ENCODE data around the gene PLA2G4E. TPM values are rescaled to one million over a fixed set of nuclear protein-coding genes. Genes with fewer than 3 reads are reported as not detected.

Gene PLA2G4E
- total and polyA plus RNA-seq, 9 of the 15 experiments (the other 6 are each of a cell fraction or from before 2014, with no cell fraction given) = 0.03 TPM; not detected in 8

DNA sequence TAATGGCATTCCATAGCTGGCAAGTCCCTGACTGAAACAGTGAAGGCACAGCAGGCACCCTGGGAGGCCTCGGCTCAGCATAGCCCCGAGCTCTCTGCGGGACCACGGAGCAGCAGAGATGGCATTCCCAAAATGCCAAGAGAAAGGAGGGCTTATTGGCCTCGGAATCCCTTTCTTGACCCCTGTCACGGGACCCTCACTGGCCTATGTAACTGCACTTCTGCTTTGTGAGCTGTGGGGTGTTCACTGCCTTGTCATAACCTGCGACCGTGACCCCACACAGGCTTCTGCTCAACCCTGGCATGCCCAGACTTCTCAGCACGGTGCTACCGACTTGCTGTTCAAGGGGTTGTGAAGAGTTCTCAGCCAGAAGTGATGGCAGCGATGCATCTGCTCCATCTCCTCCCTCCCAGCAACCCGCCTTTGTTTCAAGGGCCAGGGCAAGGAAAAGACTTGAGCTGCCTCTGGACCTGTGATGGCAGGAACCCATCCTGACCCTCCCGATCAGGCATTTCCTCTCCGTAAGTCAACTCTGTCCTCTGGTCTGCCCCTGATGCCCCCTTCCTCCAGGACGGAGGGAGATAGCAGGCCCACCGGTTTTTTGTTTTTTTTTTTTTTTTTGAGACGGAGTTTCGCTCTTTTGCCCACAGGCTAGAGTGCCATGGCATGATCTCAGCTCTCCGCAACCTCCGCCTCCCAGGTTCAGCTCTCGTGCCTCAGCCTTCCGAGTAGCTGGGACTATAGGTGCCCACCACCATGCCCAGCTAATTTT lies 79.0 kb downstream of the PLA2G4E start (continued):
- TF ChIP-seq CAMTA2 (CRISPR knock-in tag; conservative IDR thresholded peaks at IDR 0.05) = no peak
- TF ChIP-seq KLF1 (tag; IDR thresholded peaks at IDR 0.05) = no peak

DNA sequence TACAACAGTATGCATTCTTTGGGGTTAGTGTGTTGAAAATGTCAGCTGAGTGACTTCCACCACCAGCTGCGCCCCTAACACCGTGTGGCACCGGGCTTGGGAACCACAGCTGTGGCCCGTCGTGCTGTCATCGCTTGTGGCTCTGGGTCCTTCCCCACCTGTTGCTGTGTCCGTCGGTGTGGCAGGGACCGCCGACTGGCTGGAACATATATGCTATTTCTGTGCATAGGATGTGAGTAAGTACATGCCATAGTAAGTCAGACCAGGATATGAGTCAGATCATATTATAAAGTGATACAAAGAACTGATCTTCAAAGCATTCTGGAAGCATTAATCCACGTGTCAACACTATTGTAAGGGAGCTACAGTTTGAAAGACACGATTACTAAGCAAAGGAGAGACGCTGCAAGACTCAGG lies 80.4 kb downstream of the PLA2G4E start:
- Histone ChIP-seq H3K79me2 (ENCODE audit: control insufficient read depth, insufficient read depth, low read length) (no peaks in the 10 kb centered on the region), H3K9me3 (replicated peaks; ENCODE audit: control insufficient read depth, insufficient read depth, low read depth, low read length) (no peaks in the 10 kb centered on the region), H3K36me3 (ENCODE audit: control insufficient read depth, insufficient read depth, low read length) (peaks cover 9% of the 10 kb centered on the region; the same call in 2 of the 3 replicates), H3K4me3 (no peak overlapping the region), H3K9ac (ENCODE audit: insufficient read depth in 1 of 2, low read depth in 2 of 2, low read length in 2 of 2) (no peak overlapping the region; a peak in 1 of 4 replicates), H4K20me1 (replicated peaks; ENCODE audit: control insufficient read depth, insufficient read depth, low read length) (no peaks in the 10 kb centered on the region; the same call in 1 of the 2 replicates), H3K27ac (ENCODE audit: extremely low read depth, low read depth, low read length) (no peak overlapping the region), H2AFZ (ENCODE audit: low read depth, low read length) (no peak overlapping the region), H3K9me1 (ENCODE audit: control insufficient read depth, insufficient read depth, low read length) (no peaks in the 10 kb centered on the region), H3K27me3 (ENCODE audit: control insufficient read depth in 2 of 2, insufficient read depth in 2 of 2, low read length in 2 of 2) (no peaks in the 10 kb centered on the region), H3K4me2 (ENCODE audit: insufficient read depth, low read length) (no peak overlapping the region), H3K4me1 (replicated peaks in 1 of 2; ENCODE audit: control insufficient read depth in 2 of 2, insufficient read depth in 2 of 2, low read length in 2 of 2) (no peaks in the 10 kb centered on the region; a peak in 2 of 5 replicates)
- ATAC-seq (no peak), DNase-seq (ENCODE audit: extremely low read depth in 1 of 4, low spot score in 3 of 4) (no peak), FAIRE-seq (no peak)
- CTCF ChIA-PET (ENCODE audit: low intra/inter-chr PET ratio) = no interaction called here
- intact Hi-C loops (cut with micrococcal nuclease) = no loop called here
- no TSS peak for BruUV-seq (replicated peaks)
- in situ Hi-C loops (cut with MboI) = no loop called here
- WGBS (ENCODE audit: insufficient coverage, low coverage, missing lambda C conversion rate) = 82% methylated on average over 11 of the region's 13 CpGs
- POLR2A ChIA-PET = interaction anchor here (0.7 to 1.8 kb wide), 2 partner anchors 9 to 12 kb away, joined by 3 to 6 read pairs; no protein-coding TSS in a partner anchor
- TF ChIP-seq GATAD2A (IDR thresholded peaks at IDR 0.05) (no peak), MAFG (tag; conservative IDR thresholded peaks at IDR 0.05) (no peak), DACH1 (IDR thresholded peaks at IDR 0.05; ENCODE audit: partially characterized antibody) (no peak), ZNF354B (CRISPR knock-in tag; IDR thresholded peaks at IDR 0.05) (no peak), ZBTB8A (IDR thresholded peaks at IDR 0.05; ENCODE audit: partially characterized antibody) (no peak), SOX6 (IDR thresholded peaks at IDR 0.05) (no peak), DNMT1 (IDR thresholded peaks at IDR 0.05) (no peak), PURB (CRISPR knock-in tag; IDR thresholded peaks at IDR 0.05; ENCODE audit: low read depth) (no peak), TRIM24 (IDR thresholded peaks at IDR 0.05) (no peak), PTTG1 (tag; IDR thresholded peaks at IDR 0.05; ENCODE audit: low read depth) (no peak), MYNN (IDR thresholded peaks at IDR 0.05) (no peak), MYNN (CRISPR knock-in tag; IDR thresholded peaks at IDR 0.05) (no peak), CTBP1 (IDR thresholded peaks at IDR 0.05; ENCODE audit: borderline replicate concordance) (no peak)
- TF ChIP-seq, protein P1, sequence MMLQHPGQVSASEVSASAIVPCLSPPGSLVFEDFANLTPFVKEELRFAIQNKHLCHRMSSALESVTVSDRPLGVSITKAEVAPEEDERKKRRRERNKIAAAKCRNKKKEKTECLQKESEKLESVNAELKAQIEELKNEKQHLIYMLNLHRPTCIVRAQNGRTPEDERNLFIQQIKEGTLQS (IDR thresholded peaks at IDR 0.05) = no peak
- TF ChIP-seq, protein P1 (CRISPR knock-in tag; conservative IDR thresholded peaks at IDR 0.05) = no peak
- TF ChIP-seq, protein P2, sequence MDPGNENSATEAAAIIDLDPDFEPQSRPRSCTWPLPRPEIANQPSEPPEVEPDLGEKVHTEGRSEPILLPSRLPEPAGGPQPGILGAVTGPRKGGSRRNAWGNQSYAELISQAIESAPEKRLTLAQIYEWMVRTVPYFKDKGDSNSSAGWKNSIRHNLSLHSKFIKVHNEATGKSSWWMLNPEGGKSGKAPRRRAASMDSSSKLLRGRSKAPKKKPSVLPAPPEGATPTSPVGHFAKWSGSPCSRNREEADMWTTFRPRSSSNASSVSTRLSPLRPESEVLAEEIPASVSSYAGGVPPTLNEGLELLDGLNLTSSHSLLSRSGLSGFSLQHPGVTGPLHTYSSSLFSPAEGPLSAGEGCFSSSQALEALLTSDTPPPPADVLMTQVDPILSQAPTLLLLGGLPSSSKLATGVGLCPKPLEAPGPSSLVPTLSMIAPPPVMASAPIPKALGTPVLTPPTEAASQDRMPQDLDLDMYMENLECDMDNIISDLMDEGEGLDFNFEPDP (CRISPR knock-in tag; IDR thresholded peaks at IDR 0.05) = no peak
- TF ChIP-seq, protein P3, sequence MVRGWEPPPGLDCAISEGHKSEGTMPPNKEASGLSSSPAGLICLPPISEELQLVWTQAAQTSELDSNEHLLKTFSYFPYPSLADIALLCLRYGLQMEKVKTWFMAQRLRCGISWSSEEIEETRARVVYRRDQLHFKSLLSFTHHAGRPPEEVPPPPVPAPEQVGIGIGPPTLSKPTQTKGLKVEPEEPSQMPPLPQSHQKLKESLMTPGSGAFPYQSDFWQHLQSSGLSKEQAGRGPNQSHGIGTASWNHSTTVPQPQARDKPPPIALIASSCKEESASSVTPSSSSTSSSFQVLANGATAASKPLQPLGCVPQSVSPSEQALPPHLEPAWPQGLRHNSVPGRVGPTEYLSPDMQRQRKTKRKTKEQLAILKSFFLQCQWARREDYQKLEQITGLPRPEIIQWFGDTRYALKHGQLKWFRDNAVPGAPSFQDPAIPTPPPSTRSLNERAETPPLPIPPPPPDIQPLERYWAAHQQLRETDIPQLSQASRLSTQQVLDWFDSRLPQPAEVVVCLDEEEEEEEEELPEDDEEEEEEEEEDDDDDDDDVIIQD (CRISPR knock-in tag; IDR thresholded peaks at IDR 0.05) = no peak
